Urothelium cell line (cell line): Measurements from ENCODE around the gene HPN.
"Not testable (repeated sequence)": the region's sequence is repeated elsewhere in the genome, so short reads cannot be mapped to it uniquely, and the experiment has no call there.

ENCODE experiments used
- DNase-seq: peaks from one replicate; pipeline ENCODE4 v3.0.0; 2011; ENCODE audit warnings: low spot score, mixed read lengths
- FAIRE-seq: peaks from 2 replicates; lab custom pipeline; 2011; peaks lifted over from hg19 to GRCh38; lab: Jason Lieb, UNC

HPN gene

GRCh38 chr19:35008891-35009341 is 32.6 kb upstream of the HPN start:
- FAIRE-seq = no peak
- no peak for DNase-seq

GRCh38 chr19:35009424-35010415 is 31.8 kb upstream of the HPN start:
- FAIRE-seq (no peak), DNase-seq (no peak)

GRCh38 chr19:35011091-35011689 is 30.3 kb upstream of the HPN start:
- DNase-seq = no peak
- FAIRE-seq = no peak

- DNase-seq (no peak), FAIRE-seq (no peak)
Measured at GRCh38 chr19:35011737-35012682, 29.5 kb upstream of the HPN start.

GRCh38 chr19:35013041-35013819 is 28.3 kb upstream of the HPN start:
- no peak for FAIRE-seq
- DNase-seq = peak; percentile 60

- FAIRE-seq (no peak), DNase-seq (no peak)
Measured at GRCh38 chr19:35013820-35014754, 27.4 kb upstream of the HPN start.

- DNase-seq, FAIRE-seq: not testable (repeated sequence)
Measured at GRCh38 chr19:35014774-35015173, 26.7 kb upstream of the HPN start.

- DNase-seq = no peak
- peak; percentile 23 for FAIRE-seq
Measured at GRCh38 chr19:35015270-35015953, 26.1 kb upstream of the HPN start.

- FAIRE-seq (no peak), DNase-seq (no peak)
Measured at GRCh38 chr19:35015954-35016351, 25.6 kb upstream of the HPN start.

GRCh38 chr19:35017507-35017906 is 24.0 kb upstream of the HPN start:
- no peak for FAIRE-seq

GRCh38 chr19:35018379-35018778 is 23.1 kb upstream of the HPN start:
- DNase-seq = no peak
- FAIRE-seq = no peak

More at GRCh38 chr19:35017507-35017906, 24.0 kb upstream of the HPN start:
- DNase-seq = no peak

- FAIRE-seq (no peak), DNase-seq (no peak)
Measured at GRCh38 chr19:35019144-35019543, 22.4 kb upstream of the HPN start.

- FAIRE-seq (no peak), DNase-seq (no peak)
Measured at GRCh38 chr19:35021016-35021415, 20.5 kb upstream of the HPN start.

GRCh38 chr19:35021596-35021995 is 19.9 kb upstream of the HPN start:
- no peak for DNase-seq
- FAIRE-seq = no peak

- DNase-seq (no peak), FAIRE-seq (no peak)
Measured at GRCh38 chr19:35022460-35022859, 19.1 kb upstream of the HPN start.

- DNase-seq (no peak), FAIRE-seq (no peak)
Measured at GRCh38 chr19:35023428-35023827, 18.1 kb upstream of the HPN start.

- FAIRE-seq (peak; percentile 9), DNase-seq (no peak)
Measured at GRCh38 chr19:35024095-35024494, 17.4 kb upstream of the HPN start.

GRCh38 chr19:35025969-35026368 is 15.6 kb upstream of the HPN start:
- FAIRE-seq = no peak
- DNase-seq = no peak
